K562 (cell line): Measurements from ENCODE around the gene RBKS. TPM values are rescaled to one million over a fixed set of nuclear protein-coding genes. Genes with fewer than 3 reads are reported as not detected.

Experiments used
- ATAC-seq: fragments of 200-7000 bp; cut with Tn5 transposase; 3 replicates; pipeline ENCODE4 v1.9.1; 2020; ENCODE audit warnings: moderate library complexity
- BruUV-seq: library from RNA; stranded (reverse); fragments of 400-500 nt; replicated peaks from 2 replicates; lab custom pipeline; 2021; lab: Mats Ljungman, UMichigan
- CTCF ChIA-PET: fragments of 300-600 bp; formaldehyde crosslinking; extraction: SDS; loops from one replicate; lab custom pipeline; 2021; ENCODE audit warnings: low intra/inter-chr PET ratio; lab: Yijun Ruan, JAX
- POLR2A ChIA-PET: fragments of 300-600, 350-650 bp; sonication (Branson Sonifier 250); formaldehyde crosslinking; extraction: SDS; loops from one replicate; lab custom pipeline; 2021; ENCODE audit warnings: antibody characterized with exemption, inconsistent platforms; lab: Yijun Ruan, JAX
- DNase-seq, 4 experiments: peaks; one replicate each; pipeline versions ENCODE4 v3.0.0 to v3.0.0-alpha.2; 2011 to 2018; ENCODE audit warnings: low spot score in 3 of 4, mixed read lengths in 3 of 4; ENCODE audit errors: extremely low read depth in 1 of 4
- FAIRE-seq: peaks from 2 replicates; lab custom pipeline; 2011; peaks lifted over from hg19 to GRCh38; lab: Jason Lieb, UNC
- H2AFZ ChIP-seq: 2 replicates; pipeline ENCODE4 v1.6.0; 2011; ENCODE audit warnings: low read depth, low read length, control low read depth, inconsistent platforms
- H3K27ac ChIP-seq: fragments of 200-600 bp; 3 replicates; pipeline ENCODE4 v1.8.0; 2011; ENCODE audit warnings: low read depth, mild to moderate bottlenecking, control low read depth, inconsistent platforms, low read length, moderate library complexity, mixed read lengths; ENCODE audit errors: extremely low read depth
- H3K27me3 ChIP-seq, 2 experiments: fragments of 300-600 bp in 1 of 2; 2 replicates in 1 of 2; 3 replicates in 1 of 2; pipeline versions ENCODE4 v1.6.0 to v1.8.0; 2011; ENCODE audit warnings: inconsistent platforms in 2 of 2, low read length in 2 of 2, mild to moderate bottlenecking in 1 of 2, mixed read lengths in 1 of 2, moderate library complexity in 1 of 2; ENCODE audit not compliant: control insufficient read depth in 2 of 2, insufficient read depth in 2 of 2
- H3K36me3 ChIP-seq: fragments of 300-600 bp; 3 replicates; pipeline ENCODE4 v1.8.0; 2011; ENCODE audit warnings: mild to moderate bottlenecking, low read length, inconsistent platforms; ENCODE audit not compliant: control insufficient read depth, insufficient read depth
- H3K4me1 ChIP-seq, 2 experiments: fragments of 200-600 bp in 1 of 2; replicated peaks in 1 of 2; 2 replicates in 1 of 2; 3 replicates in 1 of 2; pipeline versions ENCODE4 v1.5.1 to v1.8.0; 2011; ENCODE audit warnings: inconsistent platforms in 2 of 2, low read length in 2 of 2, mild to moderate bottlenecking in 1 of 2, mixed read lengths in 1 of 2, moderate library complexity in 1 of 2; ENCODE audit not compliant: control insufficient read depth in 2 of 2, insufficient read depth in 2 of 2
- H3K4me2 ChIP-seq: 2 replicates; pipeline ENCODE4 v1.6.1; 2011; ENCODE audit warnings: low read length, control low read depth, inconsistent platforms, mixed read lengths; ENCODE audit not compliant: insufficient read depth
- H3K4me3 ChIP-seq: fragments of 200-600 bp; sonication (generic), shearing (Covaris generic); 2 replicates; pipeline ENCODE4 v1.5.1; 2016; ENCODE audit warnings: control low read depth, inconsistent platforms
- H3K79me2 ChIP-seq: fragments of 200-600 bp; 3 replicates; pipeline ENCODE4 v1.8.0; 2011; ENCODE audit warnings: low read length, inconsistent platforms; ENCODE audit not compliant: control insufficient read depth, insufficient read depth
- H3K9ac ChIP-seq, 2 experiments: 2 replicates each; pipeline versions ENCODE4 v1.6.0 to v1.6.1; 2011; ENCODE audit warnings: low read depth in 2 of 2, low read length in 2 of 2, control low read depth in 1 of 2, inconsistent platforms in 1 of 2, mild to moderate bottlenecking in 1 of 2, mixed read lengths in 1 of 2; ENCODE audit not compliant: insufficient read depth in 1 of 2
- H3K9me1 ChIP-seq: one replicate; pipeline ENCODE4 v1.6.0; 2011; ENCODE audit warnings: inconsistent platforms, mild to moderate bottlenecking, low read length, moderate library complexity; ENCODE audit not compliant: control insufficient read depth, insufficient read depth
- H3K9me3 ChIP-seq: replicated peaks from 2 replicates; pipeline ENCODE4 v1.5.1; 2011; ENCODE audit warnings: low read depth, low read length, inconsistent platforms; ENCODE audit not compliant: control insufficient read depth, insufficient read depth
- H4K20me1 ChIP-seq: replicated peaks from 2 replicates; pipeline ENCODE4 v1.6.1; 2011; ENCODE audit warnings: low read length, inconsistent platforms, mixed read lengths; ENCODE audit not compliant: control insufficient read depth, insufficient read depth
- HNRNPLL ChIP-seq: fragments of 200-400 bp; formaldehyde crosslinking; IDR thresholded peaks from 2 replicates; pipeline ENCODE4 v1.6.1; 2017; ENCODE audit warnings: low read length, low read depth, mild to moderate bottlenecking; ENCODE audit not compliant: poor library complexity, severe bottlenecking
- IRF2 ChIP-seq: sonication (generic); formaldehyde crosslinking; IDR thresholded peaks from 2 replicates; pipeline ENCODE4 v1.8.1; 2022; ENCODE audit warnings: mild to moderate bottlenecking, missing genetic modification reagents
- MIER1 ChIP-seq: fragments of 450-650 bp; IDR thresholded peaks from 2 replicates; pipeline ENCODE4 v1.6.1; 2016; ENCODE audit warnings: antibody characterized with exemption, mild to moderate bottlenecking, low read depth
- SFPQ ChIP-seq: fragments of 200-400 bp; formaldehyde crosslinking; IDR thresholded peaks from 2 replicates; pipeline ENCODE4 v1.6.1; 2017; ENCODE audit warnings: mild to moderate bottlenecking, low read depth, low read length, moderate library complexity
- TAF7 ChIP-seq: fragments of 450-650 bp; IDR thresholded peaks from 2 replicates; pipeline ENCODE4 v1.6.1; 2016; ENCODE audit warnings: missing genetic modification characterization, missing compliant biosample characterization
- XRCC3 ChIP-seq: fragments of 450-650 bp; IDR thresholded peaks from 2 replicates; pipeline ENCODE4 v1.6.1; 2017; ENCODE audit warnings: mild to moderate bottlenecking, moderate library complexity
- ZBTB11 ChIP-seq, 3 experiments: fragments of 200-800 bp in 1 of 3; fragments of 250-450 bp in 1 of 3; fragments of 450-650 bp in 1 of 3; sonication (Bioruptor Pico) in 1 of 3; sonication (Bioruptor generic) in 1 of 3; formaldehyde crosslinking in 1 of 3; IDR thresholded peaks; 2 replicates each; pipeline versions ENCODE4 v1.6.1 to v1.8.0; 2016 to 2022; ENCODE audit warnings: mild to moderate bottlenecking in 2 of 3, missing genetic modification characterization in 2 of 3, missing compliant biosample characterization in 1 of 3, moderate library complexity in 1 of 3
- WGBS: fragments of 100-300 bp; shearing (Covaris generic); methylation state at CpG from one replicate; pipeline ENCODE4 v1.1.6; 2016; ENCODE audit warnings: low coverage, mixed read lengths; ENCODE audit not compliant: insufficient coverage; ENCODE audit errors: missing lambda C conversion rate; 5-methylcytosine and 5-hydroxymethylcytosine counted together
- in situ Hi-C: fragments of 300-500 bp; cut with MboI; formaldehyde crosslinking; loops from 4 replicates; pipeline ENCODE4 v1.15.0; 2018; ENCODE audit warnings: inconsistent platforms, mixed read lengths
- intact Hi-C: fragments of 100-400 bp; cut with micrococcal nuclease; formaldehyde crosslinking; loops from 2 replicates; pipeline ENCODE4 v1.14.2; 2022
- polyA plus RNA-seq, 8 experiments: library from polyadenylated mRNA; depleted of rRNA in 4 of 8; stranded (reverse) in 5 of 8; unstranded in 3 of 8; fragments of >200 nt; fragmentation: Nextera tagmentation in 2 of 8; fragmentation: Illumina TruSeq in 1 of 8; extraction: Ambion mirVana in 2 of 8; extraction: Trizol in 1 of 8; gene quantifications; 2 replicates each; pipeline versions ENCODE4 v1.2.1 to v1.2.3, GENCODE V29; 2011 to 2014; ENCODE audit warnings: inconsistent platforms in 1 of 8, missing spikeins in 1 of 8
- total RNA-seq, 7 experiments: library from RNA; depleted of rRNA in 6 of 7; stranded (reverse); fragments of >200 nt in 6 of 7; fragmentation: Illumina TruSeq in 2 of 7; extraction: Trizol in 2 of 7; gene quantifications; 2 replicates each; pipeline versions ENCODE4 v1.2.1 to v1.2.3, GENCODE V29; 2011 to 2021; ENCODE audit warnings: low replicate concordance in 1 of 7
- TF ChIP-seq, protein P1 (sequence below): fragments of 250-450 bp; sonication (Bioruptor Pico); IDR thresholded peaks from 2 replicates; pipeline ENCODE4 v1.4.0; 2020; ENCODE audit warnings: mild to moderate bottlenecking, moderate library complexity
- TF ChIP-seq, protein P2 (sequence below): sonication (generic); formaldehyde crosslinking; IDR thresholded peaks from 2 replicates; pipeline ENCODE4 v1.9.0; 2022; ENCODE audit warnings: mild to moderate bottlenecking, missing genetic modification reagents
- TF ChIP-seq, protein P3 (sequence below): fragments of 450-650 bp; formaldehyde crosslinking; IDR thresholded peaks from 2 replicates; pipeline ENCODE4 v1.4.0; 2020; ENCODE audit warnings: mild to moderate bottlenecking, mixed read lengths

Gene RBKS
- total and polyA plus RNA-seq, 9 of the 15 experiments (the other 6 are each of a cell fraction or from before 2014, with no cell fraction given): 0.06 to 0.39 (median 0.19) TPM

- in situ Hi-C loops: no loop called here
- POLR2A ChIA-PET: no interaction called here
- no peak for ATAC-seq
- H3K4me2 ChIP-seq: no peak overlapping the region
- H3K36me3 ChIP-seq: no peaks in the 10 kb centered on the region
- H3K9ac ChIP-seq: no peak overlapping the region
- no peaks in the 10 kb centered on the region; the same call in 1 of the 2 replicates for H4K20me1 ChIP-seq
- no peaks in the 10 kb centered on the region for H3K9me1 ChIP-seq
- no peak for DNase-seq
- CTCF ChIA-PET: no interaction called here
- intact Hi-C loops: no loop called here
- 6% methylated on average over 2 of the region's 2 CpGs for WGBS
- H3K9me3 ChIP-seq: no peaks in the 10 kb centered on the region
- no peaks in the 10 kb centered on the region for H3K79me2 ChIP-seq
- H2AFZ ChIP-seq: no peak overlapping the region
- FAIRE-seq: no peak
- BruUV-seq: no TSS peak
- peaks cover 15 to 32% of the 10 kb centered on the region in 2 experiments for H3K27me3 ChIP-seq
- no peak overlapping the region for H3K27ac ChIP-seq
- no peak overlapping the region for H3K4me3 ChIP-seq
- no peaks in the 10 kb centered on the region; a peak in 1 of 5 replicates for H3K4me1 ChIP-seq
- TF ChIP-seq SFPQ: no peak
- no peak for TF ChIP-seq HNRNPLL
- TF ChIP-seq XRCC3: no peak
- TF ChIP-seq, protein P1, sequence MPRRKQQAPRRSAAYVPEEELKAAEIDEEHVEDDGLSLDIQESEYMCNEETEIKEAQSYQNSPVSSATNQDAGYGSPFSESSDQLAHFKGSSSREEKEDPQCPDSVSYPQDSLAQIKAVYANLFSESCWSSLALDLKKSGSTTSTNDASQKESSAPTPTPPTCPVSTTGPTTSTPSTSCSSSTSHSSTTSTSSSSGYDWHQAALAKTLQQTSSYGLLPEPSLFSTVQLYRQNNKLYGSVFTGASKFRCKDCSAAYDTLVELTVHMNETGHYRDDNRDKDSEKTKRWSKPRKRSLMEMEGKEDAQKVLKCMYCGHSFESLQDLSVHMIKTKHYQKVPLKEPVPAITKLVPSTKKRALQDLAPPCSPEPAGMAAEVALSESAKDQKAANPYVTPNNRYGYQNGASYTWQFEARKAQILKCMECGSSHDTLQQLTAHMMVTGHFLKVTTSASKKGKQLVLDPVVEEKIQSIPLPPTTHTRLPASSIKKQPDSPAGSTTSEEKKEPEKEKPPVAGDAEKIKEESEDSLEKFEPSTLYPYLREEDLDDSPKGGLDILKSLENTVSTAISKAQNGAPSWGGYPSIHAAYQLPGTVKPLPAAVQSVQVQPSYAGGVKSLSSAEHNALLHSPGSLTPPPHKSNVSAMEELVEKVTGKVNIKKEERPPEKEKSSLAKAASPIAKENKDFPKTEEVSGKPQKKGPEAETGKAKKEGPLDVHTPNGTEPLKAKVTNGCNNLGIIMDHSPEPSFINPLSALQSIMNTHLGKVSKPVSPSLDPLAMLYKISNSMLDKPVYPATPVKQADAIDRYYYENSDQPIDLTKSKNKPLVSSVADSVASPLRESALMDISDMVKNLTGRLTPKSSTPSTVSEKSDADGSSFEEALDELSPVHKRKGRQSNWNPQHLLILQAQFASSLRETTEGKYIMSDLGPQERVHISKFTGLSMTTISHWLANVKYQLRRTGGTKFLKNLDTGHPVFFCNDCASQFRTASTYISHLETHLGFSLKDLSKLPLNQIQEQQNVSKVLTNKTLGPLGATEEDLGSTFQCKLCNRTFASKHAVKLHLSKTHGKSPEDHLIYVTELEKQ (CRISPR knock-in tag): no peak
- TF ChIP-seq IRF2: no peak
- no peak for TF ChIP-seq TAF7 (tag)
- TF ChIP-seq ZBTB11 (CRISPR knock-in tag; IDR thresholded peaks at IDR 0.05): no peak
- TF ChIP-seq, protein P2, sequence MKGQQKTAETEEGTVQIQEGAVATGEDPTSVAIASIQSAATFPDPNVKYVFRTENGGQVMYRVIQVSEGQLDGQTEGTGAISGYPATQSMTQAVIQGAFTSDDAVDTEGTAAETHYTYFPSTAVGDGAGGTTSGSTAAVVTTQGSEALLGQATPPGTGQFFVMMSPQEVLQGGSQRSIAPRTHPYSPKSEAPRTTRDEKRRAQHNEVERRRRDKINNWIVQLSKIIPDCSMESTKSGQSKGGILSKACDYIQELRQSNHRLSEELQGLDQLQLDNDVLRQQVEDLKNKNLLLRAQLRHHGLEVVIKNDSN (CRISPR knock-in tag): no peak
- TF ChIP-seq, protein P3, sequence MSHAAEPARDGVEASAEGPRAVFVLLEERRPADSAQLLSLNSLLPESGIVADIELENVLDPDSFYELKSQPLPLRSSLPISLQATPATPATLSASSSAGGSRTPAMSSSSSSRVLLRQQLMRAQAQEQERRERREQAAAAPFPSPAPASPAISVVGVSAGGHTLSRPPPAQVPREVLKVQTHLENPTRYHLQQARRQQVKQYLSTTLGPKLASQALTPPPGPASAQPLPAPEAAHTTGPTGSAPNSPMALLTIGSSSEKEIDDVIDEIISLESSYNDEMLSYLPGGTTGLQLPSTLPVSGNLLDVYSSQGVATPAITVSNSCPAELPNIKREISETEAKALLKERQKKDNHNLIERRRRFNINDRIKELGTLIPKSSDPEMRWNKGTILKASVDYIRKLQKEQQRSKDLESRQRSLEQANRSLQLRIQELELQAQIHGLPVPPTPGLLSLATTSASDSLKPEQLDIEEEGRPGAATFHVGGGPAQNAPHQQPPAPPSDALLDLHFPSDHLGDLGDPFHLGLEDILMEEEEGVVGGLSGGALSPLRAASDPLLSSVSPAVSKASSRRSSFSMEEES (CRISPR knock-in tag): no peak
- no peak for TF ChIP-seq MIER1
Measured at GRCh38 chr2:27803046-27803445, 87.1 kb downstream of the RBKS start.
